GM12878 (cell line): ENCODE measurements around the gene DAD1. TPM values are rescaled to one million over a fixed set of nuclear protein-coding genes. Genes with fewer than 3 reads are reported as not detected.

Experiments used
- BHLHE40 ChIP-seq, 2 experiments: fragments of 450-650 bp in 1 of 2; IDR thresholded peaks; 2 replicates each; pipeline ENCODE4 v1.6.1; 2011 to 2017; ENCODE audit warnings: low read depth in 2 of 2, borderline replicate concordance in 1 of 2, improper control_type of control experiment in 1 of 2, low read length in 1 of 2, mild to moderate bottlenecking in 1 of 2
- BRCA1 ChIP-seq: IDR thresholded peaks from 2 replicates; pipeline ENCODE4 v1.6.1; 2011; ENCODE audit warnings: low read depth, low read length, improper control_type of control experiment
- CBFB ChIP-seq: IDR thresholded peaks from 2 replicates; pipeline ENCODE4 v1.6.1; 2016; ENCODE audit warnings: antibody characterized with exemption, low read depth
- ETV6 ChIP-seq, 2 experiments: fragments of 450-650 bp in 1 of 2; IDR thresholded peaks in 1 of 2; conservative IDR thresholded peaks in 1 of 2; 2 replicates each; pipeline ENCODE4 v1.6.1; 2014; ENCODE audit warnings: antibody characterized with exemption in 1 of 2, borderline replicate concordance in 1 of 2, low read depth in 1 of 2, mild to moderate bottlenecking in 1 of 2, moderate library complexity in 1 of 2
- JUND ChIP-seq: IDR thresholded peaks from 2 replicates; pipeline ENCODE4 v1.6.1; 2012; ENCODE audit warnings: low read depth, mild to moderate bottlenecking, low read length, improper control_type of control experiment, moderate library complexity
- MYB ChIP-seq: fragments of 150-350 bp; IDR thresholded peaks from 2 replicates; pipeline ENCODE4 v1.6.1; 2014; ENCODE audit warnings: mild to moderate bottlenecking, low read depth, low read length, borderline replicate concordance
- MYC ChIP-seq: IDR thresholded peaks from 2 replicates; pipeline ENCODE4 v1.6.1; 2011; ENCODE audit warnings: mild to moderate bottlenecking, low read length, moderate library complexity, inconsistent platforms; ENCODE audit not compliant: insufficient read depth, insufficient replicate concordance, insufficient read length, severe bottlenecking
- RCOR1 ChIP-seq: conservative IDR thresholded peaks from 2 replicates; pipeline ENCODE4 v1.6.1; 2012; ENCODE audit warnings: low read depth, low read length, improper control_type of control experiment
- RUNX3 ChIP-seq: IDR thresholded peaks from 2 replicates; pipeline ENCODE4 v1.6.1; 2012; ENCODE audit warnings: low read length, inconsistent platforms
- SRF ChIP-seq, 2 experiments: IDR thresholded peaks; 2 replicates each; pipeline ENCODE4 v1.6.1; 2011; ENCODE audit warnings: low read depth in 2 of 2, low read length in 2 of 2, mild to moderate bottlenecking in 1 of 2, moderate library complexity in 1 of 2
- TARDBP ChIP-seq: IDR thresholded peaks from 2 replicates; pipeline ENCODE4 v1.6.1; 2016; ENCODE audit warnings: borderline replicate concordance
- TCF7 ChIP-seq: IDR thresholded peaks from 2 replicates; pipeline ENCODE4 v1.6.1; 2014; ENCODE audit warnings: antibody characterized with exemption, borderline replicate concordance
- ZNF24 ChIP-seq: fragments of 450-650 bp; IDR thresholded peaks from 2 replicates; pipeline ENCODE4 v1.6.1; 2017; ENCODE audit warnings: antibody characterized with exemption, mild to moderate bottlenecking
- ZNF384 ChIP-seq: IDR thresholded peaks from 2 replicates; pipeline ENCODE4 v1.6.1; 2012; ENCODE audit warnings: low read depth, mild to moderate bottlenecking, low read length, improper control_type of control experiment, borderline replicate concordance
- polyA plus RNA-seq, 11 experiments: library from polyadenylated mRNA; depleted of rRNA in 4 of 11; unstranded in 6 of 11; stranded (reverse) in 5 of 11; fragments of >200 nt; fragmentation: Nextera tagmentation in 4 of 11; fragmentation: Illumina TruSeq in 1 of 11; extraction: Ambion mirVana in 4 of 11; extraction: Trizol in 1 of 11; gene quantifications; 1 replicate in 1 of 11; 2 replicates in 10 of 11; pipeline versions ENCODE4 v1.2.1 to v1.2.3, GENCODE V29; 2011 to 2016; ENCODE audit warnings: inconsistent platforms in 2 of 11, missing spikeins in 2 of 11, low read depth in 1 of 11
- total RNA-seq, 4 experiments: library from RNA; depleted of rRNA in 3 of 4; stranded (reverse); fragments of >200 nt in 3 of 4; fragmentation: Illumina TruSeq in 1 of 4; extraction: Trizol in 1 of 4; gene quantifications; 2 replicates each; pipeline versions ENCODE4 v1.2.1 to v1.2.3, GENCODE V29; 2013 to 2021
- TF ChIP-seq, protein P1 (sequence below): IDR thresholded peaks from 2 replicates; pipeline ENCODE4 v1.6.1; 2012; ENCODE audit warnings: low read length, inconsistent platforms
- TF ChIP-seq, protein P2 (sequence below): fragments of 450-650 bp; IDR thresholded peaks from 2 replicates; pipeline ENCODE4 v1.6.1; 2018; ENCODE audit warnings: mild to moderate bottlenecking, low read depth, moderate library complexity; ENCODE audit not compliant: partially characterized antibody
- TF ChIP-seq, protein P3 (sequence below): fragments of 450-650 bp; IDR thresholded peaks from 2 replicates; pipeline ENCODE4 v1.6.1; 2017; ENCODE audit warnings: mild to moderate bottlenecking, low read depth, inconsistent platforms; ENCODE audit not compliant: poor library complexity, severe bottlenecking
- TF ChIP-seq, protein P4 (sequence below): IDR thresholded peaks from 2 replicates; pipeline ENCODE4 v1.6.1; 2012; ENCODE audit warnings: improper control_type of control experiment, low read depth, low read length; ENCODE audit not compliant: insufficient replicate concordance

The DAD1 gene
- total and polyA plus RNA-seq, 10 of the 15 experiments (the other 5 are each of a cell fraction or from before 2014, with no cell fraction given): 161 to 920 (median 319) TPM

DNA sequence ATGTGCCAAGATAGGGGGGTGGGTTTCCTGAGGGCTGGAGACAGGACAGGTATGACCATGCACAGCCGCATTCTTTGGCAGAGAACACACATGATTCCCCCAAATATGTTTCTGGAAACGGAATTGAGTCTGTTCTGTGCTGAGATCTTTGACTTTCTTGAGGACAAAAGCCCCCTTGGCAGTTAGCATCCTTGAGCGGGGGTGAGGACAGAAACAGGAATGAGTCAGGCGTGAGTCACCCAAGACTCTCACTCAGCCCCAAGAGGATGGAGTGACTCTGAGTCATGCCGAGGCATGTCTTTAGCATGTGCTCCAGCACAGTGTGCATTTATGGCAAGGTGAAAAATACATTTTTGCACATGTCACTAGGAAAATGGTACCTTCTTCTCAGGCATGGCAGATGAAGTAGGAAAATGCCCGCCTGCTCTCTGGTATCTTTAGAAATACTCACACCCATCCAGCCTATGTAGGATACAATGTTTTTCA lies 52.1 kb downstream of the DAD1 start (continued):
- TF ChIP-seq, protein P1, sequence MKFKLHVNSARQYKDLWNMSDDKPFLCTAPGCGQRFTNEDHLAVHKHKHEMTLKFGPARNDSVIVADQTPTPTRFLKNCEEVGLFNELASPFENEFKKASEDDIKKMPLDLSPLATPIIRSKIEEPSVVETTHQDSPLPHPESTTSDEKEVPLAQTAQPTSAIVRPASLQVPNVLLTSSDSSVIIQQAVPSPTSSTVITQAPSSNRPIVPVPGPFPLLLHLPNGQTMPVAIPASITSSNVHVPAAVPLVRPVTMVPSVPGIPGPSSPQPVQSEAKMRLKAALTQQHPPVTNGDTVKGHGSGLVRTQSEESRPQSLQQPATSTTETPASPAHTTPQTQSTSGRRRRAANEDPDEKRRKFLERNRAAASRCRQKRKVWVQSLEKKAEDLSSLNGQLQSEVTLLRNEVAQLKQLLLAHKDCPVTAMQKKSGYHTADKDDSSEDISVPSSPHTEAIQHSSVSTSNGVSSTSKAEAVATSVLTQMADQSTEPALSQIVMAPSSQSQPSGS: peak; percentile 99
- TF ChIP-seq RCOR1: no peak
- TF ChIP-seq RUNX3: peak; percentile 76
- TF ChIP-seq TARDBP: peak; percentile 78; the same call in 1 of the 2 replicates
- 0 out of 2 replicates have a peak, but pooled peaks have one; percentile 38 for TF ChIP-seq ZNF24
- peak; percentile 52; the same call in 1 of the 2 replicates for TF ChIP-seq TCF7
- TF ChIP-seq JUND: peak; percentile 89
- TF ChIP-seq ZNF384: no peak
- TF ChIP-seq CBFB: no peak
- TF ChIP-seq SRF (IDR thresholded peaks at IDR 0.05; ENCODE audit: low read depth in 2 of 2, low read length in 2 of 2): peak in 1 of 2 experiments; percentile 75; a peak in 2 of 4 replicates
- TF ChIP-seq BRCA1: no peak
- peak; percentile 69 for TF ChIP-seq MYB
- TF ChIP-seq, protein P2, sequence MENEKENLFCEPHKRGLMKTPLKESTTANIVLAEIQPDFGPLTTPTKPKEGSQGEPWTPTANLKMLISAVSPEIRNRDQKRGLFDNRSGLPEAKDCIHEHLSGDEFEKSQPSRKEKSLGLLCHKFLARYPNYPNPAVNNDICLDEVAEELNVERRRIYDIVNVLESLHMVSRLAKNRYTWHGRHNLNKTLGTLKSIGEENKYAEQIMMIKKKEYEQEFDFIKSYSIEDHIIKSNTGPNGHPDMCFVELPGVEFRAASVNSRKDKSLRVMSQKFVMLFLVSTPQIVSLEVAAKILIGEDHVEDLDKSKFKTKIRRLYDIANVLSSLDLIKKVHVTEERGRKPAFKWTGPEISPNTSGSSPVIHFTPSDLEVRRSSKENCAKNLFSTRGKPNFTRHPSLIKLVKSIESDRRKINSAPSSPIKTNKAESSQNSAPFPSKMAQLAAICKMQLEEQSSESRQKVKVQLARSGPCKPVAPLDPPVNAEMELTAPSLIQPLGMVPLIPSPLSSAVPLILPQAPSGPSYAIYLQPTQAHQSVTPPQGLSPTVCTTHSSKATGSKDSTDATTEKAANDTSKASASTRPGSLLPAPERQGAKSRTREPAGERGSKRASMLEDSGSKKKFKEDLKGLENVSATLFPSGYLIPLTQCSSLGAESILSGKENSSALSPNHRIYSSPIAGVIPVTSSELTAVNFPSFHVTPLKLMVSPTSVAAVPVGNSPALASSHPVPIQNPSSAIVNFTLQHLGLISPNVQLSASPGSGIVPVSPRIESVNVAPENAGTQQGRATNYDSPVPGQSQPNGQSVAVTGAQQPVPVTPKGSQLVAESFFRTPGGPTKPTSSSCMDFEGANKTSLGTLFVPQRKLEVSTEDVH: no peak
- peak; percentile 83 to 88 for TF ChIP-seq BHLHE40 (IDR thresholded peaks at IDR 0.05; ENCODE audit: borderline replicate concordance in 1 of 2, low read depth in 2 of 2, low read length in 1 of 2)
- TF ChIP-seq ETV6 (conservative IDR thresholded peaks at IDR 0.05 in 1 of 2, IDR thresholded peaks at IDR 0.05 in 1 of 2; ENCODE audit: borderline replicate concordance in 1 of 2, low read depth in 1 of 2): peak in 1 of 2 experiments; percentile 91; a peak in 2 of 4 replicates
- TF ChIP-seq, protein P3, sequence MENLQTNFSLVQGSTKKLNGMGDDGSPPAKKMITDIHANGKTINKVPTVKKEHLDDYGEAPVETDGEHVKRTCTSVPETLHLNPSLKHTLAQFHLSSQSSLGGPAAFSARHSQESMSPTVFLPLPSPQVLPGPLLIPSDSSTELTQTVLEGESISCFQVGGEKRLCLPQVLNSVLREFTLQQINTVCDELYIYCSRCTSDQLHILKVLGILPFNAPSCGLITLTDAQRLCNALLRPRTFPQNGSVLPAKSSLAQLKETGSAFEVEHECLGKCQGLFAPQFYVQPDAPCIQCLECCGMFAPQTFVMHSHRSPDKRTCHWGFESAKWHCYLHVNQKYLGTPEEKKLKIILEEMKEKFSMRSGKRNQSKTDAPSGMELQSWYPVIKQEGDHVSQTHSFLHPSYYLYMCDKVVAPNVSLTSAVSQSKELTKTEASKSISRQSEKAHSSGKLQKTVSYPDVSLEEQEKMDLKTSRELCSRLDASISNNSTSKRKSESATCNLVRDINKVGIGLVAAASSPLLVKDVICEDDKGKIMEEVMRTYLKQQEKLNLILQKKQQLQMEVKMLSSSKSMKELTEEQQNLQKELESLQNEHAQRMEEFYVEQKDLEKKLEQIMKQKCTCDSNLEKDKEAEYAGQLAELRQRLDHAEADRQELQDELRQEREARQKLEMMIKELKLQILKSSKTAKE: peak; percentile 88
- TF ChIP-seq MYC: peak; percentile 46
- TF ChIP-seq, protein P4, sequence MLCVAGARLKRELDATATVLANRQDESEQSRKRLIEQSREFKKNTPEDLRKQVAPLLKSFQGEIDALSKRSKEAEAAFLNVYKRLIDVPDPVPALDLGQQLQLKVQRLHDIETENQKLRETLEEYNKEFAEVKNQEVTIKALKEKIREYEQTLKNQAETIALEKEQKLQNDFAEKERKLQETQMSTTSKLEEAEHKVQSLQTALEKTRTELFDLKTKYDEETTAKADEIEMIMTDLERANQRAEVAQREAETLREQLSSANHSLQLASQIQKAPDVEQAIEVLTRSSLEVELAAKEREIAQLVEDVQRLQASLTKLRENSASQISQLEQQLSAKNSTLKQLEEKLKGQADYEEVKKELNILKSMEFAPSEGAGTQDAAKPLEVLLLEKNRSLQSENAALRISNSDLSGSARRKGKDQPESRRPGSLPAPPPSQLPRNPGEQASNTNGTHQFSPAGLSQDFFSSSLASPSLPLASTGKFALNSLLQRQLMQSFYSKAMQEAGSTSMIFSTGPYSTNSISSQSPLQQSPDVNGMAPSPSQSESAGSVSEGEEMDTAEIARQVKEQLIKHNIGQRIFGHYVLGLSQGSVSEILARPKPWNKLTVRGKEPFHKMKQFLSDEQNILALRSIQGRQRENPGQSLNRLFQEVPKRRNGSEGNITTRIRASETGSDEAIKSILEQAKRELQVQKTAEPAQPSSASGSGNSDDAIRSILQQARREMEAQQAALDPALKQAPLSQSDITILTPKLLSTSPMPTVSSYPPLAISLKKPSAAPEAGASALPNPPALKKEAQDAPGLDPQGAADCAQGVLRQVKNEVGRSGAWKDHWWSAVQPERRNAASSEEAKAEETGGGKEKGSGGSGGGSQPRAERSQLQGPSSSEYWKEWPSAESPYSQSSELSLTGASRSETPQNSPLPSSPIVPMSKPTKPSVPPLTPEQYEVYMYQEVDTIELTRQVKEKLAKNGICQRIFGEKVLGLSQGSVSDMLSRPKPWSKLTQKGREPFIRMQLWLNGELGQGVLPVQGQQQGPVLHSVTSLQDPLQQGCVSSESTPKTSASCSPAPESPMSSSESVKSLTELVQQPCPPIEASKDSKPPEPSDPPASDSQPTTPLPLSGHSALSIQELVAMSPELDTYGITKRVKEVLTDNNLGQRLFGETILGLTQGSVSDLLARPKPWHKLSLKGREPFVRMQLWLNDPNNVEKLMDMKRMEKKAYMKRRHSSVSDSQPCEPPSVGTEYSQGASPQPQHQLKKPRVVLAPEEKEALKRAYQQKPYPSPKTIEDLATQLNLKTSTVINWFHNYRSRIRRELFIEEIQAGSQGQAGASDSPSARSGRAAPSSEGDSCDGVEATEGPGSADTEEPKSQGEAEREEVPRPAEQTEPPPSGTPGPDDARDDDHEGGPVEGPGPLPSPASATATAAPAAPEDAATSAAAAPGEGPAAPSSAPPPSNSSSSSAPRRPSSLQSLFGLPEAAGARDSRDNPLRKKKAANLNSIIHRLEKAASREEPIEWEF: peak; percentile 88
